Vagina (tissue), 2 donors: ENCODE data around the gene RSPO4.

Experiments
- CTCF ChIP-seq, 3 experiments: fragments of 450-650 bp in 2 of 3; fragments of 200-600 bp in 1 of 3; sonication (generic) in 1 of 3; IDR thresholded peaks; one replicate each; pipeline ENCODE4 v1.5.1; 2017 to 2019; ENCODE audit warnings: antibody characterized with exemption in 3 of 3, mild to moderate bottlenecking in 2 of 3, moderate library complexity in 2 of 3
- POLR2A ChIP-seq, 2 donors: fragments of 450-650 bp; IDR thresholded peaks; one replicate each; pipeline ENCODE4 v1.6.1; 2017; ENCODE audit warnings: antibody characterized with exemption in 2 of 2, mild to moderate bottlenecking in 2 of 2, moderate library complexity in 2 of 2
- POLR2AphosphoS5 ChIP-seq, 2 donors: sonication (generic); formaldehyde crosslinking; IDR thresholded peaks; one replicate each; pipeline ENCODE4 v1.9.0; 2017; ENCODE audit warnings: antibody characterized with exemption in 2 of 2, mild to moderate bottlenecking in 2 of 2, low read depth in 1 of 2; ENCODE audit not compliant: insufficient read depth in 1 of 2

DNA sequence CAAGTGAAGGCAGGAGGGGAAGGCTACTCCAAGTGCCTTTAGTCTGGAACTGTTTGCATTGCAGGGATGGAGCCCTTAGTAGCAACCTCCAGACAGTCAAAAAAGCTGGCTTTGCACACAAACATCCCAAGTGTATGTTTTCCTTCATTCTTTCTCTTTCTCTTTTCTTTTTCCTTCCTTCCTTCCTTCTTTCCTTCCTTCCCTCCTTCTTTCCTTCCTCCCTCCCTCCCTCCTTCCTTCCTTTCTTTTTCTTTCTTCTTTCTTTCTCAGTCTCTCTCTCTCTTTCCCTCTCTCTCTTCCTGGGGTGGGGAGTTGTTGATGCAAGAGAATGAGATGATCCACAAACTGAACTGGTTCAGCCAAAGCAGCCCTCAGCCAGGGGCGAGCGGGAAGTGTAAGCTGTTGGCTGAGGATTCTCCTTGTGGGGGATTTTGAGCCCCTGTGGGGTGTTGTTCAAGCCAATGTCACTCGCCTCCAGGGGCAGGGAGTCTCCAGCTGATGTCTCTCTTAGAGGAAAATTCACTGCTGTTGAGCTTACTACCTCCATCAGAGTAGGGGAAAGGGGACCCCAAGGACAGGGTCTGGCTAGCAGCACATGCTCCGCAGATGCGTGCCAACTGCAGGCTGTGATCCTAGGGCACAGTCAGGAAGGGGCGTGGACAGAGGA is 11.7 kb downstream of the RSPO4 start:
- no peak for TF ChIP-seq CTCF (IDR thresholded peaks at IDR 0.05)
- TF ChIP-seq POLR2A (IDR thresholded peaks at IDR 0.05): no peak
- no peak for TF ChIP-seq POLR2AphosphoS5 (IDR thresholded peaks at IDR 0.05; ENCODE audit: insufficient read depth in 1 of 2, low read depth in 1 of 2)
